ENCODE data around the gene PRKCD. TPM values are rescaled to one million over a fixed set of nuclear protein-coding genes. Genes with fewer than 3 reads are reported as not detected.
"Not testable (repeated sequence)": the region's sequence is repeated elsewhere in the genome, so short reads cannot be mapped to it uniquely, and the experiment has no call there.

Gene PRKCD
- total RNA-seq, 1 donor = 2.2 TPM

DNA sequence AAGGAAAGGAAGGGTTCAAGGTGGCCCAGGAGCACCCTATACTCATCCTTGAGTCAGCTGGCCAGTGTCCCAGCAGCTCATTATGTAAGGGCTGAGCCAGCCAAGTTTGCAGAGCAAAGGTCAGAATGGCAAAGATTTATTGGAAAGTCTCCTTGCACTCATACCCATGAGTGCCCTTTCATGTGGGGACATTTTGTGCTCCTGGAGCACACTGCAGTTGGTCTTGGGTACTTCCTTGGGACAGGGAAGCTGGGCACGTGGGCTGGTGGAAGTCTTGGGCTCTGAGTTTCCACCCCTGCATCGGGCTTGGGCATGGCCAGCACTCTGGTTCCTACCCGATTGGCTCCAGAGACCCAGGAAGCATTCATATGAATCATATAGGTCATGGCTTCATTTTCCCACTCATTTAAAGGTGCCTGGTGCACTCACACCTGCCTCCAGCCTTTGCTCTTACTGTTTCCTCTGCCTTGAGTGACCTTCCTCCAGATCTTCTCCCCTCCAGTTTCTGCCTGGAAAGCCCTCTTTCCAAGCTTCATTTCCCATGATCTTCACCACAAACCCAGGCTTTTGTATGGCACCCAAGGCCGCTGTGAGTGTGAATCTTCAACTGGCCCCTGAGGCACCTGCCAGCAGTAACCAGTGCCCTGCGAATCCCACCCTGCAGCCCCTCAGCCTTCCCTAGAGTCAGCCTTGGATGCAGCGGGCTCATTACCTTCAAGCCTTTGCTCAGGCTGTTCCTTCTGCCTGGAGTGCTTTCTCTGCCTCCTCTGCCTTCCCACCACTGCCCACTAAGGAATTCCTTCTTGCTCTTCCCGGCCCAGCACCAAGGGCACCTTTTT lies 10.5 kb upstream of the PRKCD start:
- H3K36me3 ChIP-seq (ENCODE audit: insufficient read depth, low read length) = no peaks in the 10 kb centered on the region
- H3K4me2 ChIP-seq (ENCODE audit: insufficient read depth, low read length) = no peak overlapping the region
- H2AFZ ChIP-seq (ENCODE audit: low read length) = no peak overlapping the region
- no peak overlapping the region for H3K4me3 ChIP-seq (ENCODE audit: insufficient read depth, low read length)
- peaks cover 25% of the 10 kb centered on the region for H3K4me1 ChIP-seq (ENCODE audit: insufficient read depth, low read length)
- peak; percentile 83 for DNase-seq (ENCODE audit: insufficient read length, low spot score, missing footprints)
- H4K20me1 ChIP-seq (ENCODE audit: insufficient read depth, low read length) = no peaks in the 10 kb centered on the region
- no peak overlapping the region for H3K27ac ChIP-seq (ENCODE audit: low read depth, low read length)
- no peaks in the 10 kb centered on the region for H3K27me3 ChIP-seq (ENCODE audit: insufficient read depth, low read length)
- no peaks in the 10 kb centered on the region for H3K9me3 ChIP-seq (ENCODE audit: low read depth, low read length)
- no peaks in the 10 kb centered on the region for H3K79me2 ChIP-seq (ENCODE audit: insufficient read depth, low read length)
- TF ChIP-seq, protein P1, sequence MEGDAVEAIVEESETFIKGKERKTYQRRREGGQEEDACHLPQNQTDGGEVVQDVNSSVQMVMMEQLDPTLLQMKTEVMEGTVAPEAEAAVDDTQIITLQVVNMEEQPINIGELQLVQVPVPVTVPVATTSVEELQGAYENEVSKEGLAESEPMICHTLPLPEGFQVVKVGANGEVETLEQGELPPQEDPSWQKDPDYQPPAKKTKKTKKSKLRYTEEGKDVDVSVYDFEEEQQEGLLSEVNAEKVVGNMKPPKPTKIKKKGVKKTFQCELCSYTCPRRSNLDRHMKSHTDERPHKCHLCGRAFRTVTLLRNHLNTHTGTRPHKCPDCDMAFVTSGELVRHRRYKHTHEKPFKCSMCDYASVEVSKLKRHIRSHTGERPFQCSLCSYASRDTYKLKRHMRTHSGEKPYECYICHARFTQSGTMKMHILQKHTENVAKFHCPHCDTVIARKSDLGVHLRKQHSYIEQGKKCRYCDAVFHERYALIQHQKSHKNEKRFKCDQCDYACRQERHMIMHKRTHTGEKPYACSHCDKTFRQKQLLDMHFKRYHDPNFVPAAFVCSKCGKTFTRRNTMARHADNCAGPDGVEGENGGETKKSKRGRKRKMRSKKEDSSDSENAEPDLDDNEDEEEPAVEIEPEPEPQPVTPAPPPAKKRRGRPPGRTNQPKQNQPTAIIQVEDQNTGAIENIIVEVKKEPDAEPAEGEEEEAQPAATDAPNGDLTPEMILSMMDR (IDR thresholded peaks at IDR 0.05; ENCODE audit: extremely low read depth, low read depth, low read length) = no peak

DNA sequence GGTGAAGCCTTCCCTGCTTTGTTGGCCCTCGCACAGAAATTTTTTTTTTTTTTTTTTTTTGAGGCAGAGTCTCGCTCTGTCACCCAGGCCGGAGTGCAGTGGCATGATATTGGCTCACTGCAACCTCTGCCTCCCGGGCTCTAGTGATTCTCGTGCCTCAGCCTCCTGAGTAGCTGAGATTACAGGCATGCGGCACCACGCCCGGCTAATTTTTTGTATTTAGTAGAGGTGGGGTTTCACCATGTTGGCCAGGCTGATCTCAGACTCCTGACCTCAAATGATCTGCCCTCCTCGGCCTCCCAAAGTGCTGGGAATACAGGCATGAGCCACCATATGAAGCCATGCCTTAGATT lies 9.9 kb upstream of the PRKCD start:
- H2AFZ ChIP-seq (ENCODE audit: low read length); H3K79me2 ChIP-seq (ENCODE audit: insufficient read depth, low read length); H3K27ac ChIP-seq (ENCODE audit: low read depth, low read length); H3K9me3 ChIP-seq (ENCODE audit: low read depth, low read length); H4K20me1 ChIP-seq (ENCODE audit: insufficient read depth, low read length); H3K4me2 ChIP-seq (ENCODE audit: insufficient read depth, low read length); DNase-seq (ENCODE audit: insufficient read length, low spot score, missing footprints); H3K36me3 ChIP-seq (ENCODE audit: insufficient read depth, low read length); H3K27me3 ChIP-seq (ENCODE audit: insufficient read depth, low read length); H3K4me3 ChIP-seq (ENCODE audit: insufficient read depth, low read length): not testable (repeated sequence)
- peaks cover 25% of the 10 kb centered on the region for H3K4me1 ChIP-seq (ENCODE audit: insufficient read depth, low read length)

DNA sequence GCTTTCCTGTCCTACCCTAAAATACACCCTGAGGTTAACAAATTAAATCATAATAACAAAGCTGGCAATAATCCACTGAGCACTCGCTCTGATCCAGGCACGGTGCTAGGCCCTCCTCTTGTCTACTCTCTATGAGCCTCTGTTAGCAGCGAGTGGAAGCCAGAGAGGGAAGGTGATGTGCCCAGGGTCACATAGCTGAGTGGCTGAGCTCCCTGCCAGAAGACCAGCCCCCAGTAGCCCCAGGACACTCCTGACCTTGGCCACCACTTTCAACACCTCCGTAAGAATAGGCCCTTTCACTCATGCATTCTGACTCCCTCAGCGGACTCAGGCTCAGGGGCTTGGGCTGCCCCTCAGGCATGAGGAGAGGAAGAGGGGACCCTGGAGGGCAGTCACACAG lies 9.5 kb upstream of the PRKCD start:
- Histone ChIP-seq H3K4me3 (ENCODE audit: insufficient read depth, low read length) (no peak overlapping the region), H3K4me2 (ENCODE audit: insufficient read depth, low read length) (no peak overlapping the region), H2AFZ (ENCODE audit: low read length) (no peak overlapping the region), H3K4me1 (ENCODE audit: insufficient read depth, low read length) (peaks cover 25% of the 10 kb centered on the region), H4K20me1 (ENCODE audit: insufficient read depth, low read length) (no peaks in the 10 kb centered on the region), H3K36me3 (ENCODE audit: insufficient read depth, low read length) (no peaks in the 10 kb centered on the region), H3K27ac (ENCODE audit: low read depth, low read length) (no peak overlapping the region), H3K79me2 (ENCODE audit: insufficient read depth, low read length) (no peaks in the 10 kb centered on the region), H3K9me3 (ENCODE audit: low read depth, low read length) (no peaks in the 10 kb centered on the region), H3K27me3 (ENCODE audit: insufficient read depth, low read length) (no peaks in the 10 kb centered on the region)
- TF ChIP-seq, protein P1 (IDR thresholded peaks at IDR 0.05; ENCODE audit: extremely low read depth, low read depth, low read length) = no peak
- peak; percentile 3 for DNase-seq (ENCODE audit: insufficient read length, low spot score, missing footprints)

DNA sequence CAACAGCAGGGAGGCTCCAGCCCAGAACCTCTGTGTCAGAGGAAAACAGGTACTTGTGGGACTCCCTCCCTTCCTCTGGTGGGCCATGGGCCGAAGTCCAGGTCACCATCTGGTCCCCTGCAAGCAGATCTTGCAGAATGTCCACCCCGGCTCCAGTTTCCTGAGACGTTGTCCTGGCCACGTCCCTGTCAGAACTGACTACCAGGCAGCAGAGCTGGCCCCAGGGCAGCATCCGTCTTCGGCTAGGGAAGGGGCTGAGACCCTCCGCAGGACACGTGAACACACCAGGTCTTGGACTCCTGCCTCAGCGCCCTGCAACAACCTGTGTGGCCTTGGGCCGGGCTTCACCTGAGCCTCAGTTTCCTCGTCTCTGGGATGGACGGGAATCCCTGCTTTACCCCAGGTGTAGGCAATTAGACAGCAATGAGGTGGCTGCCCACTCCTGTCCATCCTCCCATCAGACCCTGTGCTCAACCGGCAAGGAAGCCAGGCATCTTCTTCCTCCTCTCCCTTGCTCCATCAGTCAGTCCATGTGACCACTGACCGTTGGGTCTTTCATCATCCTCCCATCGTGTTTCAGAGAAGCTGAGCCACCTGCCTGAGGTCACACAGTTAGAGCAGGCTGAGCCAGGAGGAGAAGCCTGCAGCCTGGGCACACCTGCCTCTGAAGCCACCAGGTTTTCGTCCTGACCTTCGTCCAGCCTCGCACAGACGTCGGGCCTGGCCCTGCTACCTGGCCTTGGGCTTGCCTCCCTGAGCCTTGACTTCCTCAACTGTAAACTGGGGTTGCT lies 8.9 kb upstream of the PRKCD start:
- Histone ChIP-seq H3K79me2 (ENCODE audit: insufficient read depth, low read length) (no peaks in the 10 kb centered on the region), H3K4me1 (ENCODE audit: insufficient read depth, low read length) (peaks cover 25% of the 10 kb centered on the region), H3K4me3 (ENCODE audit: insufficient read depth, low read length) (no peak overlapping the region), H4K20me1 (ENCODE audit: insufficient read depth, low read length) (no peaks in the 10 kb centered on the region), H3K27me3 (ENCODE audit: insufficient read depth, low read length) (no peaks in the 10 kb centered on the region), H3K9me3 (ENCODE audit: low read depth, low read length) (no peaks in the 10 kb centered on the region), H2AFZ (ENCODE audit: low read length) (no peak overlapping the region), H3K27ac (ENCODE audit: low read depth, low read length) (no peak overlapping the region), H3K4me2 (ENCODE audit: insufficient read depth, low read length) (no peak overlapping the region), H3K36me3 (ENCODE audit: insufficient read depth, low read length) (no peaks in the 10 kb centered on the region)
- DNase-seq (ENCODE audit: insufficient read length, low spot score, missing footprints) = peak; percentile 62
- TF ChIP-seq, protein P1 (IDR thresholded peaks at IDR 0.05; ENCODE audit: extremely low read depth, low read depth, low read length) = no peak
